ENCODE results near the gene ARFIP2. TPM values are rescaled to one million over a fixed set of nuclear protein-coding genes. Genes with fewer than 3 reads are reported as not detected.
A peak's percentile ranks its signal among the peaks of the same experiment; 100 is the strongest.
"Not testable (repeated sequence)": the region's sequence is repeated elsewhere in the genome, so short reads cannot be mapped to it uniquely, and the experiment has no call there.

ARFIP2 gene
- total RNA-seq, 1 donor from 2014 or later: 46.7 TPM

DNA sequence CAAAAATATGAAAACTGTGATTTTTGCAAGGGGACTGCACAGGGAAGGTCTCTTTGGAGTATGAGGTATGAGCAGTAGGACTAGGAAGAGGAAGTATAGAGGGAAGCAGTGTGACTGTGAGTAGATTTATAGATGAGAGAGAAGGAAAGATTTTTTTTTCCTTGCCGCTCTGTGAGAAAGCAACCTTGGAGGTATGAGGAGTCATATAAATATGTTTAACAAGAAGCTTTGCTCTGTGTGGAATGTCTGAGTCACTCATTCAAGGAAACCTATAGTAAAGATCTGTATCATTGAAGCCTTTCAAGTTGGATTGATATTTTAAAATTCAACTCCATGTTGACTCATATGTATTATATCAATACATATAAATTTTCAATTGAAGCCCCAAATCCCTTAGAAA is 42.1 kb upstream of the ARFIP2 start:
- H3K4me3 Mint-ChIP-seq (ENCODE audit: unreplicated experiment): no peak overlapping the region
- no peak for DNase-seq (ENCODE audit: low spot score)

DNA sequence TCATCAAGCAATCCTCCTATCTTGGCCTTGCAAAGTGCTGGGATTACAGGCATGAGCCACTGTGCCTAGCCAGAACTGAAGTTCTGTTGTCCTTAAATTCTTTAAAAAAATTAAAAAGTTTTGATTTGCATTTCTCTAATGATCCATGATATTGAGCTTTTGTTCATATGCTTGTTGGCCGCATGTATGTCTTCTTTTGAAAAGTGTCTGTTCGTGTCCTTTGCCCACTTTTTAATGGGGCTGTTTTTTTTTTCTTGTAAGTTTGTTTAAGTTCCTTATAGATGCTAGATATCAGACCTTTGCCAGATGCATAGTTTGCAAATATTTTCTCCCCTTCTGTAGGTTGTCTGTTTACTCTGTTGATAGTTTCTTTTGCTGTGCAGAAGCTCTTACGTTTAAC is 40.8 kb upstream of the ARFIP2 start:
- H3K4me3 Mint-ChIP-seq (ENCODE audit: unreplicated experiment); H3K9me3 Mint-ChIP-seq (ENCODE audit: unreplicated experiment); H3K4me1 Mint-ChIP-seq (ENCODE audit: unreplicated experiment): not testable (repeated sequence)

More for the DNA sequence above, 42.1 kb upstream of the ARFIP2 start:
- H3K27ac Mint-ChIP-seq (ENCODE audit: unreplicated experiment): no peak overlapping the region
- no peaks in the 10 kb centered on the region for H3K9me3 Mint-ChIP-seq (ENCODE audit: unreplicated experiment)
- TF ChIP-seq, protein P1, sequence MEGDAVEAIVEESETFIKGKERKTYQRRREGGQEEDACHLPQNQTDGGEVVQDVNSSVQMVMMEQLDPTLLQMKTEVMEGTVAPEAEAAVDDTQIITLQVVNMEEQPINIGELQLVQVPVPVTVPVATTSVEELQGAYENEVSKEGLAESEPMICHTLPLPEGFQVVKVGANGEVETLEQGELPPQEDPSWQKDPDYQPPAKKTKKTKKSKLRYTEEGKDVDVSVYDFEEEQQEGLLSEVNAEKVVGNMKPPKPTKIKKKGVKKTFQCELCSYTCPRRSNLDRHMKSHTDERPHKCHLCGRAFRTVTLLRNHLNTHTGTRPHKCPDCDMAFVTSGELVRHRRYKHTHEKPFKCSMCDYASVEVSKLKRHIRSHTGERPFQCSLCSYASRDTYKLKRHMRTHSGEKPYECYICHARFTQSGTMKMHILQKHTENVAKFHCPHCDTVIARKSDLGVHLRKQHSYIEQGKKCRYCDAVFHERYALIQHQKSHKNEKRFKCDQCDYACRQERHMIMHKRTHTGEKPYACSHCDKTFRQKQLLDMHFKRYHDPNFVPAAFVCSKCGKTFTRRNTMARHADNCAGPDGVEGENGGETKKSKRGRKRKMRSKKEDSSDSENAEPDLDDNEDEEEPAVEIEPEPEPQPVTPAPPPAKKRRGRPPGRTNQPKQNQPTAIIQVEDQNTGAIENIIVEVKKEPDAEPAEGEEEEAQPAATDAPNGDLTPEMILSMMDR (IDR thresholded peaks at IDR 0.05; ENCODE audit: unreplicated experiment): no peak
- no peaks in the 10 kb centered on the region for H3K27me3 Mint-ChIP-seq (ENCODE audit: unreplicated experiment)
- no peaks in the 10 kb centered on the region for H3K4me1 Mint-ChIP-seq (ENCODE audit: unreplicated experiment)
- H3K36me3 Mint-ChIP-seq (ENCODE audit: low read depth, unreplicated experiment): no peaks in the 10 kb centered on the region

DNA sequence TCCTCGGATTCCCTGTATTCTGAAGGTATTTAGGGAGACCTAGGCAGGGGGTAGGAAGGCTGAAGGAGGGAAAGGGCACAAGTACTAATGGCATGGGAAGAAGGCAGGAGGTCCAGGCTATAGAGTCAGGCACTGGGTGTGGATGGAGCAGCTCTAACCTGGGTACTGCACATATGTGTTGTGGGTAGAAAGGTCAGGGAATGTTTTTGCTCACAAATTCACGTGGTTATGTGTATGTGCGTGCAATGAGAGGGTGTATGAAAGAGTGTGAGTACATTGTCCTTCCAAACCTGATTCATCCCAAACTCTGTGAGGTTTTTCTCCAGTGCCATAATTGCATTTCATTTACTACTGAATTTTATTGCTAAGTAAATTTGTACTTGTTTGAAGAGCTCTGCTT is 39.1 kb upstream of the ARFIP2 start:
- Mint-ChIP-seq H3K4me1 (ENCODE audit: unreplicated experiment) (no peaks in the 10 kb centered on the region), H3K9me3 (ENCODE audit: unreplicated experiment) (no peaks in the 10 kb centered on the region), H3K27ac (ENCODE audit: unreplicated experiment) (no peak overlapping the region)

More for the DNA sequence above, 40.8 kb upstream of the ARFIP2 start:
- not testable (repeated sequence) for H3K27me3 Mint-ChIP-seq (ENCODE audit: unreplicated experiment); H3K36me3 Mint-ChIP-seq (ENCODE audit: low read depth, unreplicated experiment); H3K27ac Mint-ChIP-seq (ENCODE audit: unreplicated experiment); DNase-seq (ENCODE audit: low spot score)

DNA sequence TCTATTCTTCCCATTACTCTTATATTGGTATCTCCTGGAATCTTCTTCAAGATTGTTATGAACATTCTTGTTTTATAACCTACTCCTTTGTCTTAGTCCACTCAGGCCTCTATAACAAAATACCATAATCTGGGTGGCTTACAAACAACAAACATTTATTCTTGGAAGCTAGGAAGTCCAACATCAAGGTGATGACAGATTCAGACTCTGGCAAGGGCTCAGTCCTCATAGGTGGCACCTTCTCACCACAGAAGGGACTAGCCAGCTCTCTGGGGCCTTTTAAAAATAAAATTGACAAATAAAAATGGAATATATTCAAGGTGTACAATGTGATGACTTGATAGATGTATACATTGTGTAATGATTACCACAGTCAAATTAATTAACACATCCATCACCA is 35.7 kb upstream of the ARFIP2 start:
- DNase-seq (ENCODE audit: low spot score): no peak
- Mint-ChIP-seq H3K4me1 (ENCODE audit: unreplicated experiment) (no peaks in the 10 kb centered on the region), H3K27me3 (ENCODE audit: unreplicated experiment) (no peaks in the 10 kb centered on the region), H3K9me3 (ENCODE audit: unreplicated experiment) (no peaks in the 10 kb centered on the region), H3K4me3 (ENCODE audit: unreplicated experiment) (no peak overlapping the region), H3K36me3 (ENCODE audit: low read depth, unreplicated experiment) (peaks cover 19% of the 10 kb centered on the region), H3K27ac (ENCODE audit: unreplicated experiment) (no peak overlapping the region)
- TF ChIP-seq, protein P1 (IDR thresholded peaks at IDR 0.05; ENCODE audit: unreplicated experiment): no peak

More for the DNA sequence above, 39.1 kb upstream of the ARFIP2 start:
- TF ChIP-seq, protein P1 (IDR thresholded peaks at IDR 0.05; ENCODE audit: unreplicated experiment): no peak
- Mint-ChIP-seq H3K27me3 (ENCODE audit: unreplicated experiment) (no peaks in the 10 kb centered on the region), H3K36me3 (ENCODE audit: low read depth, unreplicated experiment) (peaks cover 4% of the 10 kb centered on the region), H3K4me3 (ENCODE audit: unreplicated experiment) (no peak overlapping the region)
- DNase-seq (ENCODE audit: low spot score): no peak

DNA sequence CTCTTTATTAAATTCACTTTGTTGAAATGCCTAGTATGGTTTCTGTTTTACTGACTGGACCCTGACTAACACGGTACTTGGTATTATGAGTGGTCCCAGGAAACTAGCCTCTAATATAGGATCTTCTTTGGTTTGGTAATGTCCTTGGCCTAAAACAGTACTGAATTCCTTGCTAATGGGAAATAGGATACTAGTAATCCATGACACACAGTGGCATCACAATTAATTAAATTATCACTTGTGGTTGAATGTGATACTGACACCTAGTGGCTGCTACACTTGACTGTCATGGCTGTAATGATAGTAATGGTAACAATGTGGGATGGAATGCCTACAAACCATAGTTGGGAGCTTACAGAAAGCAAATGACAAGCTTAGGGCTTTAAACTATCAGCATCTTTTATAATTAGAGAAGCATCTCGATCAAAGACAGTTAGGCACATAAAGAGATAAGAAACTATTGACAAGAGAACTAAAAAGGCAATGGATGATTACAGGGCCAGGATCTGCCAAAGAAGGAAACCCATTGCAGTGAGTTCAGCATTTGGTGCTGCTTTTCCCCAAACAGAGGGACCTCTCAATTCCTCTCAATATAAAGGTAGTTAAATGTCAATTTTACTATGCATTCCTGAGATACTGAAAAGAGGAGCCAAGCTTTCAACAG is 24.6 kb upstream of the ARFIP2 start:
- Mint-ChIP-seq H3K9me3 (ENCODE audit: unreplicated experiment) (no peaks in the 10 kb centered on the region), H3K27ac (ENCODE audit: unreplicated experiment) (no peak overlapping the region), H3K27me3 (ENCODE audit: unreplicated experiment) (no peaks in the 10 kb centered on the region), H3K4me1 (ENCODE audit: unreplicated experiment) (peaks cover 3% of the 10 kb centered on the region), H3K36me3 (ENCODE audit: low read depth, unreplicated experiment) (peaks cover 4% of the 10 kb centered on the region), H3K4me3 (ENCODE audit: unreplicated experiment) (no peak overlapping the region)
- DNase-seq (ENCODE audit: low spot score): peak; percentile 26
- TF ChIP-seq, protein P1 (IDR thresholded peaks at IDR 0.05; ENCODE audit: unreplicated experiment): peak; percentile 64

All from endothelial cell (in vitro differentiated cells).